Hepatocyte (in vitro differentiated cells): ENCODE data around the gene ADAMTS20.

Experiments used
- CTCF ChIP-seq: fragments of 200-600 bp; sonication (generic); IDR thresholded peaks from 2 replicates; pipeline ENCODE4 v1.5.1; 2016; ENCODE audit warnings: antibody characterized with exemption, mild to moderate bottlenecking; ENCODE audit not compliant: poor library complexity
- EZH2 ChIP-seq: fragments of 200-600 bp; sonication (generic); IDR thresholded peaks from 2 replicates; pipeline ENCODE4 v1.6.1; 2016; ENCODE audit warnings: antibody characterized with exemption, mild to moderate bottlenecking, borderline replicate concordance

- TF ChIP-seq CTCF (no peak), EZH2 (no peak)
Measured at GRCh38 chr12:43516045-43516444, 36.0 kb downstream of the ADAMTS20 start.
